B cell (primary cell): ENCODE measurements around the gene ATP9B. TPM values are rescaled to one million over a fixed set of nuclear protein-coding genes. Genes with fewer than 3 reads are reported as not detected.
"Not testable (repeated sequence)": the region's sequence is repeated elsewhere in the genome, so short reads cannot be mapped to it uniquely, and the experiment has no call there.

Experiments
- ATAC-seq: fragments of 200-7000 bp; cut with Tn5 transposase; one replicate; pipeline ENCODE4 v1.10.0; 2021; ENCODE audit warnings: low read depth, mild to moderate bottlenecking, moderate number of reproducible peaks, moderate library complexity
- CTCF ChIA-PET: fragments of 350-600 bp; sonication (Branson Sonifier 250); formaldehyde crosslinking; loops from one replicate; lab custom pipeline; 2021; ENCODE audit warnings: antibody characterized with exemption, inconsistent platforms; lab: Charles Lee
- POLR2A ChIA-PET: fragments of 350-600 bp; sonication (Branson Sonifier 250); formaldehyde crosslinking; loops from one replicate; lab custom pipeline; 2021; ENCODE audit warnings: antibody characterized with exemption; lab: Charles Lee
- DNase-seq: peaks from one replicate; pipeline ENCODE4 v3.0.0; 2013
- H2AFZ ChIP-seq: 2 replicates; pipeline ENCODE4 v1.6.1; 2012; ENCODE audit warnings: mild to moderate bottlenecking, low read depth, low read length; ENCODE audit not compliant: insufficient read depth, poor library complexity, severe bottlenecking
- H3K27ac ChIP-seq, 2 donors: 1 replicate in 1 of 2; 2 replicates in 1 of 2; pipeline ENCODE4 v1.5.1; 2012 to 2013; ENCODE audit warnings: low read length in 2 of 2, mild to moderate bottlenecking in 2 of 2, moderate library complexity in 1 of 2
- H3K27me3 ChIP-seq, 4 experiments: fragments of 200-600 bp in 1 of 4; sonication (generic) in 1 of 4; replicated peaks in 1 of 4; 1 replicate in 2 of 4; 2 replicates in 2 of 4; pipeline versions ENCODE4 v1.6.1 to v1.7.0; 2013 to 2016; ENCODE audit warnings: low read length in 3 of 4, mild to moderate bottlenecking in 2 of 4, mixed read lengths in 1 of 4, moderate library complexity in 1 of 4; ENCODE audit not compliant: insufficient read depth in 4 of 4, control insufficient read depth in 3 of 4; ENCODE audit errors: control extremely low read depth in 1 of 4
- H3K36me3 ChIP-seq, 2 experiments: replicated peaks in 1 of 2; 1 replicate in 1 of 2; 2 replicates in 1 of 2; pipeline versions ENCODE4 v1.6.1 to v1.7.1; 2013; ENCODE audit warnings: low read length in 1 of 2; ENCODE audit not compliant: insufficient read depth in 2 of 2, control insufficient read depth in 1 of 2; ENCODE audit errors: control extremely low read depth in 1 of 2, extremely low read depth in 1 of 2
- H3K4me1 ChIP-seq, 2 donors: fragments of 200-600 bp in 1 of 2; sonication (generic) in 1 of 2; 1 replicate in 1 of 2; 2 replicates in 1 of 2; pipeline versions ENCODE4 v1.5.1 to v1.6.1; 2013 to 2017; ENCODE audit warnings: low read length in 2 of 2; ENCODE audit not compliant: control insufficient read depth in 2 of 2, insufficient read depth in 2 of 2
- H3K4me2 ChIP-seq: replicated peaks from 2 replicates; pipeline ENCODE3; 2012; ENCODE audit warnings: mild to moderate bottlenecking, low read depth, low read length; ENCODE audit not compliant: poor library complexity, severe bottlenecking
- H3K4me3 ChIP-seq, 5 experiments: fragments of 200-600 bp in 1 of 5; sonication (generic) in 1 of 5; 1 replicate in 3 of 5; 2 replicates in 2 of 5; pipeline versions ENCODE4 v1.5.1 to v1.7.0; 2011 to 2016; ENCODE audit warnings: low read length in 4 of 5, mild to moderate bottlenecking in 4 of 5, low read depth in 2 of 5, control low read depth in 1 of 5, moderate library complexity in 1 of 5; ENCODE audit not compliant: insufficient read depth in 1 of 5; ENCODE audit errors: control extremely low read depth in 1 of 5, extremely low read depth in 1 of 5
- H3K79me2 ChIP-seq: fragments of 200-600 bp; sonication (generic); one replicate; pipeline ENCODE4 v1.6.0; 2016; ENCODE audit warnings: low read length; ENCODE audit not compliant: control insufficient read depth, insufficient read depth
- H3K9ac ChIP-seq: fragments of 200-600 bp; sonication (generic); 2 replicates; pipeline ENCODE4 v1.6.1; 2017; ENCODE audit warnings: mild to moderate bottlenecking, low read length, moderate library complexity
- H3K9me3 ChIP-seq, 3 donors: one replicate each; pipeline versions ENCODE4 v1.6.1 to v1.7.1; 2013; ENCODE audit warnings: low read length in 2 of 3; ENCODE audit not compliant: control insufficient read depth in 2 of 3, insufficient read depth in 1 of 3; ENCODE audit errors: control extremely low read depth in 1 of 3
- H4K20me1 ChIP-seq: 2 replicates; pipeline ENCODE4 v1.6.0; 2012; ENCODE audit warnings: mild to moderate bottlenecking, low read length; ENCODE audit not compliant: insufficient read depth, control insufficient read depth, poor library complexity, severe bottlenecking
- H3K27ac Mint-ChIP-seq: one replicate; pipeline ENCODE4 v1.8.0; 2021; ENCODE audit warnings: mixed read lengths
- H3K27me3 Mint-ChIP-seq: one replicate; pipeline ENCODE4 v1.8.0; 2021; ENCODE audit warnings: mixed read lengths
- H3K4me1 Mint-ChIP-seq: one replicate; pipeline ENCODE4 v1.8.0; 2021; ENCODE audit warnings: mixed read lengths
- H3K4me3 Mint-ChIP-seq: one replicate; pipeline ENCODE4 v1.8.0; 2021; ENCODE audit warnings: mixed read lengths
- H3K9me3 Mint-ChIP-seq: one replicate; pipeline ENCODE4 v1.8.0; 2022; ENCODE audit warnings: mixed read lengths; ENCODE audit not compliant: insufficient read depth
- EZH2 ChIP-seq: IDR thresholded peaks from 2 replicates; pipeline ENCODE4 v1.6.1; 2012; ENCODE audit warnings: borderline replicate concordance, low read depth, mild to moderate bottlenecking, moderate library complexity, low read length; ENCODE audit not compliant: insufficient read depth, poor library complexity, severe bottlenecking
- WGBS: methylation state at CpG from one replicate; pipeline ENCODE4 v1.1.5; 2013; ENCODE audit warnings: missing lambda C conversion rate; ENCODE audit not compliant: insufficient coverage; 5-methylcytosine and 5-hydroxymethylcytosine counted together
- intact Hi-C: fragments of 100-400 bp; cut with micrococcal nuclease; formaldehyde crosslinking; loops from one replicate; pipeline ENCODE4 v1.10.0; 2022
- polyA plus RNA-seq: library from polyadenylated mRNA; depleted of rRNA; stranded (reverse); fragments of >200 nt; gene quantifications from 2 replicates; pipeline ENCODE4 v1.2.3, GENCODE V29; 2012
- total RNA-seq, 2 donors: library from RNA; stranded (reverse); fragments of 120-200 nt in 1 of 2; gene quantifications; 1 replicate in 1 of 2; 2 replicates in 1 of 2; pipeline versions ENCODE4 v1.2.3 to v1.2.4, GENCODE V29; 2013 to 2022
- TF ChIP-seq, protein P1 (sequence below): fragments of 200-600 bp; IDR thresholded peaks from one replicate; pipeline ENCODE4 v1.8.0; 2022; ENCODE audit warnings: antibody characterized with exemption, mild to moderate bottlenecking

The ATP9B gene
- total and polyA plus RNA-seq, 2 donors (not counting 1 experiment from before 2014, with no cell fraction given), result 34.3 to 71.7 TPM

DNA sequence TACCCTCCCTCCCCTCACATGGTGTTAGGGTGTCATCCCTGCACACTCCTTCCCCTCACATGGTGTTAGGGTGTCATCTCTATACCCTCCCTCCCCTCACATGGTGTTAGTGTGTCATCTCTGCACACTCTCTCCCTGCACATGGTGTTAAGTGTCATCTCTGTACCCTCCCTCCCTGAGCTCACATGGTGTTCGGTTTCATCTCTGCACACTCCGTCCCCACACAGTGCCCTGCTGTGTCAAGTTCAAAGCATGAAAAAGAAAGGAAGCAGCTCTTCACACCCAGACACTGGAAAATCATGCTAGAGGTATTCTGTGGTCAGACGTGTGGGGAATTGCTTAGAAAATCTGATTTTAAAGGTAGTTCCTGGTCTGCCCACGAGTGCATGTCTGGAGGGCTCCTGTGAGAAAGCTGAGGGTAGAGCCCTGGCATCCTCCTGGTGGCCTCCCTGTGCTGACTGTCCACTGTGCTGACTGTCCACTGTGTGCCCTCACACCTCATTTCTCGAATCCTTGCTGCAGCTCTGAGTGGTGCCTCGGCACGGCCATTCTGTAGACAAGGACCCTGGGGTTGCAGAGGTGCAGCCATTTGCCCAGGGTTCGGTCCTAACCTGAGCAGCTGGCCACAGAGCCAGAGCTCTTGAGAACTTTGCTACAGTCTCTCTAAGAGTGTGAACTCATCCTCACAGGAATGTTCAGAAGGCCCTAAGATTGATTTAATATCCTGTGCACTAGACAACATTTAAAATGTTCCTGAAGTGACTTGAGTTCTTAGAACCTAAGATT is 257.4 kb downstream of the ATP9B start:
- H4K20me1 ChIP-seq, result no peaks in the 10 kb centered on the region
- no peak overlapping the region for H3K9ac ChIP-seq
- 94% methylated on average over 8 of the region's 8 CpGs for WGBS
- POLR2A ChIA-PET, result no interaction called here
- no peak overlapping the region for H2AFZ ChIP-seq
- intact Hi-C loops, result no loop called here
- TF ChIP-seq, protein P1, sequence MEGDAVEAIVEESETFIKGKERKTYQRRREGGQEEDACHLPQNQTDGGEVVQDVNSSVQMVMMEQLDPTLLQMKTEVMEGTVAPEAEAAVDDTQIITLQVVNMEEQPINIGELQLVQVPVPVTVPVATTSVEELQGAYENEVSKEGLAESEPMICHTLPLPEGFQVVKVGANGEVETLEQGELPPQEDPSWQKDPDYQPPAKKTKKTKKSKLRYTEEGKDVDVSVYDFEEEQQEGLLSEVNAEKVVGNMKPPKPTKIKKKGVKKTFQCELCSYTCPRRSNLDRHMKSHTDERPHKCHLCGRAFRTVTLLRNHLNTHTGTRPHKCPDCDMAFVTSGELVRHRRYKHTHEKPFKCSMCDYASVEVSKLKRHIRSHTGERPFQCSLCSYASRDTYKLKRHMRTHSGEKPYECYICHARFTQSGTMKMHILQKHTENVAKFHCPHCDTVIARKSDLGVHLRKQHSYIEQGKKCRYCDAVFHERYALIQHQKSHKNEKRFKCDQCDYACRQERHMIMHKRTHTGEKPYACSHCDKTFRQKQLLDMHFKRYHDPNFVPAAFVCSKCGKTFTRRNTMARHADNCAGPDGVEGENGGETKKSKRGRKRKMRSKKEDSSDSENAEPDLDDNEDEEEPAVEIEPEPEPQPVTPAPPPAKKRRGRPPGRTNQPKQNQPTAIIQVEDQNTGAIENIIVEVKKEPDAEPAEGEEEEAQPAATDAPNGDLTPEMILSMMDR, result no peak
- TF ChIP-seq EZH2, result no peak
- no peaks in the 10 kb centered on the region for H3K27me3 ChIP-seq
- H3K4me2 ChIP-seq, result no peak overlapping the region
- H3K4me3 Mint-ChIP-seq, result no peak overlapping the region
- peaks cover 0 to 11% (median 0%) of the 10 kb centered on the region in 3 donors for H3K9me3 ChIP-seq
- H3K27ac ChIP-seq, result no peak overlapping the region
- H3K36me3 ChIP-seq, result peaks cover 0 to 19% of the 10 kb centered on the region in 2 experiments
- H3K4me1 Mint-ChIP-seq, result no peaks in the 10 kb centered on the region
- H3K27me3 Mint-ChIP-seq, result no peaks in the 10 kb centered on the region
- H3K4me1 ChIP-seq, result no peaks in the 10 kb centered on the region
- ATAC-seq, result no peak
- DNase-seq, result no peak
- no peak overlapping the region for H3K4me3 ChIP-seq
- H3K9me3 Mint-ChIP-seq, result no peaks in the 10 kb centered on the region
- no peak overlapping the region for H3K27ac Mint-ChIP-seq
- H3K79me2 ChIP-seq, result no peaks in the 10 kb centered on the region
- CTCF ChIA-PET, result no interaction called here

DNA sequence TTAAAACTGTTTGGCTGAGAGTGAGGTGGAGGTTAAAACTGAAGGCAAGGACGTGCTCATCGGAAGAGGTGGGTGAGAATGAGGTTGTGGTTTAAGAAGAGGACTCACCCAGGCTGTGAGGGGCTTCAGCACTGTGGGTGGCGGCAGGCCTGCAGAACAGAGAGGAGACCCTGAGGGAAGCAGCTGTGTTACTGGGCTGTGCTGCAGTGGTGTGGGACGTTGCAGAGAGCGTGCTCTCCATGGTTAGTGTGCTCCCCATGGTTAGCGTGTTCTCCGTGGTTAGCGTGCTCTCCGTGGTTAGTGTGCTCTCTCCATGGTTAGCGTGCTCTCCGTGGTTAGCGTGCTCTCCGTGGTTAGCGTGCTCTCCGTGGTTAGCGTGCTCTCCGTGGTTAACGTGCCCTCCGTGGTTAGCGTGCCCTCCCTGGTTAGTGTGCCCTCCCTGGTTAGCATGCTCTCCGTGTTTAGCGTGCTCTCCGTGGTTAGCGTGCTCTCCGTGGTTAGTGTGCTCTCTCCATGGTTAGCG is 258.1 kb downstream of the ATP9B start:
- Mint-ChIP-seq H3K27me3 (no peaks in the 10 kb centered on the region), H3K9me3 (no peaks in the 10 kb centered on the region), H3K4me1 (no peaks in the 10 kb centered on the region), H3K4me3 (no peak overlapping the region), H3K27ac (no peak overlapping the region)
- no peaks in the 10 kb centered on the region for H3K79me2 ChIP-seq
- ATAC-seq (no peak), DNase-seq (no peak)
- 96% methylated on average over 20 of the region's 26 CpGs for WGBS
- H3K36me3 ChIP-seq, result peaks cover 0 to 22% of the 10 kb centered on the region in 2 experiments
- H3K9ac ChIP-seq, result no peak overlapping the region
- TF ChIP-seq EZH2, result no peak
- TF ChIP-seq, protein P1, result no peak
- H2AFZ ChIP-seq, result no peak overlapping the region
- no peaks in the 10 kb centered on the region for H4K20me1 ChIP-seq
- H3K4me2 ChIP-seq, result no peak overlapping the region
- CTCF ChIA-PET, result no interaction called here
- POLR2A ChIA-PET, result no interaction called here
- intact Hi-C loops, result no loop called here
- no peak overlapping the region for H3K27ac ChIP-seq
- no peaks in the 10 kb centered on the region for H3K27me3 ChIP-seq
- peaks cover 0 to 9% (median 0%) of the 10 kb centered on the region in 3 donors for H3K9me3 ChIP-seq
- no peaks in the 10 kb centered on the region for H3K4me1 ChIP-seq
- no peak overlapping the region for H3K4me3 ChIP-seq

DNA sequence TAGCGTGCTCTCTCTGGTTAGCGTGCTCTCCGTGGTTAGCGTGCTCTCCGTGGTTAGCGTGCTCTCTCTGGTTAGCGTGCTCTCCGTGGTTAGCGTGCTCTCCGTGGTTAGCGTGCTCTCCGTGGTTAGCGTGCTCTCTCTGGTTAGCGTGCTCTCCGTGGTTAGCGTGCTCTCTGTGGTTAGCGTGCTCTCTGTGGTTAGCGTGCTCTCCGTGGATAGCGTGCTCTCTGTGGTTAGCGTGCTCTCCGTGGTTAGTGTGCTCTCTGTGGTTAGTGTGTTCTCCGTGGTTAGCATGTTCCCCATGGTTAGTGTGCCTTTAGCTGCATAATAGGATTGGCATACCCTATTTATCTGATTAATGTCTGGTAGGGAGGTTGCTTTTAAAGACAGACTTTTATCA is 258.7 kb downstream of the ATP9B start:
- POLR2A ChIA-PET, H3K27ac ChIP-seq, H3K27ac Mint-ChIP-seq, H3K4me1 ChIP-seq, CTCF ChIA-PET, H3K4me3 Mint-ChIP-seq, H4K20me1 ChIP-seq, H3K9ac ChIP-seq, H3K4me1 Mint-ChIP-seq, DNase-seq, ATAC-seq, H3K9me3 Mint-ChIP-seq, H3K27me3 Mint-ChIP-seq, H3K4me2 ChIP-seq, H3K4me3 ChIP-seq, H3K27me3 ChIP-seq, intact Hi-C loops, H3K79me2 ChIP-seq, H3K9me3 ChIP-seq, H2AFZ ChIP-seq: not testable (repeated sequence)
- 94% methylated on average over 16 of the region's 23 CpGs for WGBS
- peaks cover 0 to 26% of the 10 kb centered on the region in 2 experiments for H3K36me3 ChIP-seq
